Stimulated activated memory B cell treated with anti-CD40 and anti-IgM and Interleukin-4, amounts not matched to agents 10 μg/mL and 1 μg/mL and 100 μg/mL, for 72 hours (primary cell): ENCODE measurements around the gene FBXO7.

ENCODE experiments used
- ATAC-seq: fragments of 150-1000 bp; cut with Tn5 transposase; 2 replicates; pipeline ENCODE4 v1.10.0; 2021
- H3K27ac Mint-ChIP-seq: one replicate; pipeline ENCODE4 v1.8.0; 2022; ENCODE audit warnings: mild to moderate bottlenecking, mixed read lengths
- H3K27me3 Mint-ChIP-seq: one replicate; pipeline ENCODE4 v1.8.0; 2022; ENCODE audit warnings: mixed read lengths
- H3K36me3 Mint-ChIP-seq: one replicate; pipeline ENCODE4 v1.8.0; 2022; ENCODE audit warnings: mixed read lengths
- H3K4me1 Mint-ChIP-seq: one replicate; pipeline ENCODE4 v1.8.0; 2022; ENCODE audit warnings: mixed read lengths
- H3K4me3 Mint-ChIP-seq: one replicate; pipeline ENCODE4 v1.8.0; 2022; ENCODE audit warnings: mild to moderate bottlenecking, moderate library complexity, mixed read lengths
- H3K9me3 Mint-ChIP-seq: one replicate; pipeline ENCODE4 v1.8.0; 2022; ENCODE audit warnings: mixed read lengths

FBXO7 gene

DNA sequence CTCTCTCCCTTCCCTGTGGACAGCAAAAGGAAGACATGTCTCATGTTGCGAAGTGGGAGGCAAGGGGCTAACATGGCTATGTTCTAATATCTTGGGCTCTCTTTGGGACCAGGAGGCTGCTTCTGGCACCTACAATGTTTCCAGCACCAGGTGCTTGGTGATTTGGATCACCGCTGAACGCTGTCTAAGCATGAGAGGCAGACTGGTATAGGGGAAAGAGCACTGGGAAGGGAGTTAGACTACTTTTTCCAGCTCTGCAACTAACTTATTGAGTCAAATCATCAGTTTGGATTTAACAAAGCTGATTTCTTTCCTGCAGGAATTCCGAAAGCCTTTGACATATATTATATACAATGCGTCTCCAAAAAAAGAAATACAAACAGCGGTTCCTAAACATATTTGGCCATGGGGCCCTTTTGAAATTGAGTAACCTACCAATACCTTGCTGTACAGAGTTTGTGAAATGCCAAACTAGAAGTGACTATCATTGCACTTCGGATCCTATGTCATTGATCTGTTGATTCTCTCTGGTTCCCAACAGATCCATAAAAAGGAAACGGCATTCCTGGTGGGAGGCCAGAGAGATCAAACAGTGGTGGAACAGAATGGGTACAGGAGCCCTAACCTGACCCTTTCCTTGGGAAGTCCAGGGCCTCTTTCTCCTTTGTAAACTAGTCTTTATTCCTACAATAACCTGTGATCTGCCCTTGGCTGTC, 37.8 kb downstream of the FBXO7 start:
- Mint-ChIP-seq H3K4me3 (no peak overlapping the region), H3K27ac (no peak overlapping the region), H3K36me3 (peaks cover 17% of the 10 kb centered on the region), H3K27me3 (no peaks in the 10 kb centered on the region), H3K9me3 (no peaks in the 10 kb centered on the region), H3K4me1 (no peaks in the 10 kb centered on the region)
- ATAC-seq = no peak

GRCh38 chr22:32515084-32515483, 40.5 kb downstream of the FBXO7 start:
- Mint-ChIP-seq H3K9me3 (no peaks in the 10 kb centered on the region), H3K36me3 (no peaks in the 10 kb centered on the region), H3K4me3 (no peak overlapping the region), H3K4me1 (no peaks in the 10 kb centered on the region), H3K27me3 (no peaks in the 10 kb centered on the region), H3K27ac (no peak overlapping the region)
- ATAC-seq = no peak

GRCh38 chr22:32517488-32517887, 42.9 kb downstream of the FBXO7 start:
- ATAC-seq = no peak
- Mint-ChIP-seq H3K27ac (no peak overlapping the region), H3K4me3 (no peak overlapping the region), H3K36me3 (no peaks in the 10 kb centered on the region), H3K27me3 (no peaks in the 10 kb centered on the region), H3K9me3 (no peaks in the 10 kb centered on the region), H3K4me1 (no peaks in the 10 kb centered on the region)

DNA sequence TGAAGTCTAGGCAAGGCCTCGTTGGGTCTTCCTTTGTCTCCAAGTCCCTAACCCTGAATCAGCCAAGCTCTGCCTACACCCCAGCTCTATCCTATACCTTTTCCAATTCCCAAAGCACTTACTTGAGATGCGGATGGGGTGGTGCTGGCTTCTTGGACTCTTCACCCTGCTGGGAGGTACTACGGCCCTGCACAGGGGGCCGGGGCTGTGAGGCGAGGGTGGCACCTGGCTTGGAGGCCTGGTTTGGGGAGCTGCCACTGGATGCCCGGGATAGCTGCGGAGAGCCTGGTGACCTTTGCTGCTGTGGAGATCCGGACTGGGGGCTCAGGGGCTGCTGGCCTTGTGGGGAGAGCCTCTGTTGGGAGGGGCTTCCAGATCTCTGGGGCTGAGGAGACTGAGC, 43.3 kb downstream of the FBXO7 start:
- Mint-ChIP-seq H3K4me1 (no peaks in the 10 kb centered on the region), H3K9me3 (no peaks in the 10 kb centered on the region)

DNA sequence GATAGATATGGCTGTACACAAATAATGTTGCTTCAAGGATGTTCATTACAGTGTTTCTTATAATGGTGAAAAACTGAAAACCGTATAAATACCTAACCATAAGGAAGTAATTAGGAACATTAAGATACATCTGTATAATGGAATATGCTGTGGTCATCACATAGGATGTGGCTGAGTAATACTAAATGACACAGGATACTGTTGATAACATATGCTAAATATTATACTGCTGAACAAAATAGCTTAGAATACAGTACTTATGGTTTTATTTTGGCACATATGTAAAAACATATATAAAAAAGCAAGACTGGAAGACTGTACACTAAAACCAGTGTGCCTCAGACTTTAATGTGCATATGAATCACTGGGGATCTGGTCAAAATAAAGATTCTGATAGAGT, 43.8 kb downstream of the FBXO7 start:
- no peak for ATAC-seq
- H3K27ac Mint-ChIP-seq = no peak overlapping the region
- no peak overlapping the region for H3K4me3 Mint-ChIP-seq
- H3K36me3 Mint-ChIP-seq = no peaks in the 10 kb centered on the region
- H3K27me3 Mint-ChIP-seq = no peaks in the 10 kb centered on the region
- H3K4me1 Mint-ChIP-seq = no peaks in the 10 kb centered on the region
- H3K9me3 Mint-ChIP-seq = no peaks in the 10 kb centered on the region

More for the DNA sequence above, 43.3 kb downstream of the FBXO7 start:
- Mint-ChIP-seq H3K27me3 (no peaks in the 10 kb centered on the region), H3K4me3 (no peak overlapping the region), H3K27ac (no peak overlapping the region), H3K36me3 (no peaks in the 10 kb centered on the region)
- no peak for ATAC-seq

DNA sequence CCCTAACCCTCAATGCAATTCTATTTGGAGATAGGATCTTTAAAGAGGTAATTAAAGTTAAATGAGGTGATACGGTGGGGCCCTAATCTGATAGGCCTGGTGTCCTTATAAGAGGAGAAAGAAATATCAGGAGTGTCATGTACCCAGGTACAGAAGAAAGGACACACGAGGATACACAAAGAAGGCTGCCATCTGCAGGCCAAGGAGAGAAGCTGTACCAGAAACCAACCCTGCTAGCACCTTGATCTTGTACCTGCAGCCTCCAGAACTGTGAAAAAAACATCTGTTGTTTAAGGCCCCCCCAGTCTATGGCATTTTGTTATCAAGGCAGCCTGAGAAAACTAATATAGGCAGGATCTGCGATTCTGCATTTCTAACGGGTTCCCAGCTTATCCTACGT, 44.2 kb downstream of the FBXO7 start:
- Mint-ChIP-seq H3K9me3 (no peaks in the 10 kb centered on the region), H3K27ac (no peak overlapping the region), H3K36me3 (no peaks in the 10 kb centered on the region), H3K27me3 (no peaks in the 10 kb centered on the region), H3K4me3 (no peak overlapping the region), H3K4me1 (no peaks in the 10 kb centered on the region)
- no peak for ATAC-seq

GRCh38 chr22:32520612-32521011, 46.0 kb downstream of the FBXO7 start:
- Mint-ChIP-seq H3K9me3 (no peaks in the 10 kb centered on the region), H3K36me3 (no peaks in the 10 kb centered on the region), H3K27me3 (no peaks in the 10 kb centered on the region), H3K4me3 (no peak overlapping the region), H3K4me1 (no peaks in the 10 kb centered on the region), H3K27ac (no peak overlapping the region)
- no peak for ATAC-seq

DNA sequence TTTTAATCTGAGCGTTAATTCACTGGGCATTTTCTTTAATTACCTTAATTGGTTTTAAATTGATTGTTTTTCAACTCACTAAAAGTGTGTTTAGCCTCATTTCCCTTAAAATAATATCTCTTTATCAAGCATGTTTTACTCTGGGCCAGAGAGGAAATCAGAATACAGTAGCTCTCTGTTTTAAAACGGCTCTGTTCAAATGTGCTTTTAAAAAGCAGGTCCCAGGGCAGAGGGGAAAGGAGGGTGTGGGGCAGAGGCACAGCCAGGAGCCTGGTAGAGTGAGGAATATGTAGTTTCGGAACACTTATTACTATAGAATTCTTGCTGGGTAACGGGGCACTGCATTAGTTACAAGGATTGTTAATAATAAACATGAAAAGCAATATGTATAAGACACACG, 47.6 kb downstream of the FBXO7 start:
- Mint-ChIP-seq H3K27ac (no peak overlapping the region), H3K4me1 (no peaks in the 10 kb centered on the region), H3K27me3 (no peaks in the 10 kb centered on the region), H3K9me3 (no peaks in the 10 kb centered on the region), H3K36me3 (no peaks in the 10 kb centered on the region), H3K4me3 (no peak overlapping the region)
- no peak for ATAC-seq

DNA sequence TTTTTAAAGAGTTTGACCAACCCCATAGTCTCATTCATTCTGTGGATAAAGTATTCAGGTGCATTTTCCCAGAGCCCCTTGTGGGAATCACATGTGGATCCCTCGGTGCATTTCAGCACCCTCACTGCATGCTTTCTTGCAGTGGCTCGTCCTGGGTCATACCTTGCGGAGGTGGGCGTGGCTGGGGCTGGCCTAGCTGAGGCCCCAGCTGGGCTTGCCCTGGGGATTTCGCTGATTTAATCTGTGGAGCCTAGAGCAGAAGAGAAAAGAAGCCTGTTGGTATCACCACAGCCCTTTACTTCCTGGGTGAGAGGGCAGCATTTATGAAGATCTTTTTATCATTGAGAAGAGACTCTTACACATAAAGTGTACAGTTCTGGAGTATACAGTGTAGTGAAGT, 53.1 kb downstream of the FBXO7 start:
- no peaks in the 10 kb centered on the region for H3K9me3 Mint-ChIP-seq
- no peak overlapping the region for H3K4me3 Mint-ChIP-seq
- H3K4me1 Mint-ChIP-seq = peaks cover 14% of the 10 kb centered on the region
- H3K36me3 Mint-ChIP-seq = no peaks in the 10 kb centered on the region
- peak; percentile 53 for ATAC-seq
- peaks cover 33% of the 10 kb centered on the region for H3K27me3 Mint-ChIP-seq
- H3K27ac Mint-ChIP-seq = no peak overlapping the region

GRCh38 chr22:32528316-32528715, 53.7 kb downstream of the FBXO7 start:
- no peak overlapping the region for H3K27ac Mint-ChIP-seq
- H3K9me3 Mint-ChIP-seq = no peaks in the 10 kb centered on the region
- no peak for ATAC-seq
- peaks cover 38% of the 10 kb centered on the region for H3K27me3 Mint-ChIP-seq
- peaks cover 14% of the 10 kb centered on the region for H3K4me1 Mint-ChIP-seq
- H3K4me3 Mint-ChIP-seq = no peak overlapping the region
- H3K36me3 Mint-ChIP-seq = no peaks in the 10 kb centered on the region

GRCh38 chr22:32528984-32529982, 54.7 kb downstream of the FBXO7 start:
- no peaks in the 10 kb centered on the region for H3K9me3 Mint-ChIP-seq
- no peaks in the 10 kb centered on the region for H3K36me3 Mint-ChIP-seq
- H3K4me1 Mint-ChIP-seq = peaks cover 14% of the 10 kb centered on the region
- no peak overlapping the region for H3K27ac Mint-ChIP-seq
- ATAC-seq = peak; percentile 75
- no peak overlapping the region for H3K4me3 Mint-ChIP-seq
- H3K27me3 Mint-ChIP-seq = peaks cover 47% of the 10 kb centered on the region

GRCh38 chr22:32531228-32531627, 56.6 kb downstream of the FBXO7 start:
- Mint-ChIP-seq H3K27me3 (peaks cover 47% of the 10 kb centered on the region), H3K36me3 (no peaks in the 10 kb centered on the region), H3K4me1 (peaks cover 14% of the 10 kb centered on the region), H3K27ac (no peak overlapping the region), H3K4me3 (no peak overlapping the region), H3K9me3 (no peaks in the 10 kb centered on the region)
- ATAC-seq = no peak

GRCh38 chr22:32531931-32532819, 57.6 kb downstream of the FBXO7 start:
- ATAC-seq = peak; percentile 4
- H3K36me3 Mint-ChIP-seq = no peaks in the 10 kb centered on the region
- no peak overlapping the region for H3K27ac Mint-ChIP-seq
- H3K4me1 Mint-ChIP-seq = peaks cover 14% of the 10 kb centered on the region
- H3K4me3 Mint-ChIP-seq = no peak overlapping the region
- no peaks in the 10 kb centered on the region for H3K9me3 Mint-ChIP-seq
- peaks cover 47% of the 10 kb centered on the region for H3K27me3 Mint-ChIP-seq

DNA sequence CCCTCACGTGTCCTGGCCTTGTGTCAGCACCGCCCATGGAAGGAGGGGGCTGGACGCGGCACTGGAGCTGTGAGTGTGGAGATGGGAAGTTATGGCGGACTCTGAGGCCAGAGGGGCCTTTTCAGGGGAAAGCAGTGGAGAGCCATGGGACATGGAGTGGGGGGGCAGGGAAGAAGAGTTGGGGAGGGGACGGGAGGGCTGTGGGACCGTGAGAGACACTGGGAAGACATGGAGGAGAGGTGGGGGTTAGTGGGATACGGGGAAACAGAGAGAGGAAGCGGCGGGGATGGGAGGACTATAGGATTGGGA, 58.2 kb downstream of the FBXO7 start:
- H3K27ac Mint-ChIP-seq = no peak overlapping the region
- no peak for ATAC-seq

More for the DNA sequence above, 58.2 kb downstream of the FBXO7 start:
- Mint-ChIP-seq H3K9me3 (no peaks in the 10 kb centered on the region), H3K27me3 (peaks cover 47% of the 10 kb centered on the region), H3K4me1 (peaks cover 11% of the 10 kb centered on the region), H3K36me3 (no peaks in the 10 kb centered on the region), H3K4me3 (no peak overlapping the region)
